GM21381 (cell line): ENCODE results near the gene VPS50.
"Not testable (repeated sequence)": the region's sequence is repeated elsewhere in the genome, so short reads cannot be mapped to it uniquely, and the experiment has no call there.

ENCODE experiments used
- ATAC-seq: cut with Tn5 transposase; IDR thresholded peaks from one replicate; pipeline ENCODE4 v1.9.1; 2021; ENCODE audit warnings: mild to moderate bottlenecking, moderate library complexity; ENCODE audit not compliant: unreplicated experiment

The VPS50 gene

DNA sequence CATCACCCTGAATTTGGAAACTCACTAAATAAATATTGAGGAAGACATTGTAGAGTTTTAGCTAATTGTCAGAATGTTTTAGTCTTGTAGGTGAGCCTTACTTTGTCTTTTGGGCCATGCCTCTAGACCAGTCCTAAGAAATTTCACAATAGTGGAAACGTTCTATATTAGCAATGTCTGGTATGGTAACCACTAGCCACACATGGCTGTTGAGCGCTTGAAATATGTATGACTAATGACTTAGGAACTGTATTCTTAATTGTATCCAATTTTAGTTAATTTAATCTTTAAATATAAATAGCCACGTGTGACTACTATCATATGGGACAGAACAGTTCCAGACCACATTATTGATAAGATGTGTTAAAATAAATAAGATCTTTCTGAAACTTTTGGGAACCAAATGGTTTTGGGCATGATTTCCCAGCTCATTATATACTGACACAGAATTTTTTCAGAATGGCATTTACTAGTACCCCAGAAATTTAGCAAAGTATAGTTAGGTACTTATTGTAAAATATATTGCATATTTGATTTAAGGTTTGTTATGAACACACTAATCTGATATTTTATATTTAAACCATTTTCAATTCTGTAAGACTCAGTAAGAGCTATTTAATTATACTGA lies 95.0 kb downstream of the VPS50 start:
- ATAC-seq, result no peak

DNA sequence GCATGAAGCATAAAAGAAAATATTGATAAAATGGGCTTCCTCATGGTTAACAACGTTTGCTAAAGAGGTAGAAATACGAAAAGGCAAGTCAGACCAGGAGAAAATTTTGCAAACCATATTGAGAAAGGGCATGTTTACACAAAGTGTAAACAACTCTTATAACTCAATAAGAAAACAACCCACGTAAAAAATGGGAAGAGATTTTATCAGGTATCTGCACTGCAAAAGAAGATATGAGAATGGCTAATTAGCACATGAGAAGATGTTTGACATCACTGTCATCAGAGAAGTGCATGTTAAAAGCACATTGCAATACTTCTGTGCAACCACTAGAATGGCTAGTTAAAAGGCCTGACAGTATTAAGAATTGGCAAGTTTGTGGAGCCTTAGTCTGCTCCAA lies 99.5 kb downstream of the VPS50 start:
- ATAC-seq, result no peak

DNA sequence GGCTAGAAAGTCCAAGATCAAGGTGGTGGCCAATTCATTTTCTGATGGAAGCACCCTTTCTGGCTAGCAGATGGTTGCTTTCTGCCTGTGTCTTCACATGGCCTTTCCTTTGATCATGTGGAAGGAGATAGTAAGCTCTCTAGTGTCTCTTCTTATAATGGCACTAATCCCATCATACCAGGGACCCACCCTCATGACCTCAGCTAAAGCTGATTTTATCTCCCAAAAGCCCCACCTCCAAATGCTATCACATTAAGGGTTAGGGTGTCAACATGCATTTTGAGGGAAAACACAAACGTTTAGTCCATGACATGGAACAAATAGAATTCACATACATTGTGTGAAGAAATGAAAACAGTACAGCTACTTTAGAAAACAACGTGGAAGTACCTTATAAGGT lies 100.0 kb downstream of the VPS50 start:
- ATAC-seq, result no peak

DNA sequence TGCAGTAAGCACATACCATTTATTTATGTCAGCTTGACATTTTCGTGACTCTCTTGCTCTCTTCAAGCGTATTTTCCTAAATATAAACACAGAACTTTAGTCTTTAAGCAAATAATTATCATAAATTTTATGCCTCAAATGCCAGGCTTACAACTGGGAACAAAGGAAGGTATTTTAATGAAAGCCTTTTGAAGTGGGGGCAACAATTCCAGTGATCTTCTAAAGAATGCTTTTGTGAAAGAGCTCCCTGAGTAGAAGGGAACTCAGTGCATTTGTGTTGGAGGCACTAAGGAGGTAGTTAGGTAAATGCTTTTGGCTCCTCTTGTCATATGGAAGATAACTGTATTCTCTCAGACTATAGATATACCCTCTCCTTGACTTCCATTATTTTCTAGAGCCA lies 104.9 kb downstream of the VPS50 start:
- ATAC-seq, result no peak

DNA sequence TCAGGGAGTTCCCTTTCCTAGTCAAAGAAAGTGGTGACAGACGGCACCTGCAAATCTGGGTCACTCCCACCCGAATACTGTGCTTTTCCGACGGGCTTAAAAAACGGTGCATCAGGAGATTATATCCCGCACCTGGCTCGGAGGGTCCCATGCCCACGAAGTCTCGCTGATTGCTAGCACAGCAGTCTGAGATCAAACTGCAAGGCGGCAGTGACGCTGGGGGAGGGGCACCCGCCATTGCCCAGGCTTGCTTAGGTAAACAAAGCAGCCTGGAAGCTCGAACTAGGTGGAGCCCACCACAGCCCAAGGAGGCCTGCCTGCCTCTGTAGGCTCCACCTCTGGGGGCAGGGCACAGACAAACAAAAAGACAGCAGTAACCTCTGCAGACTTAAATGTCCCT lies 110.0 kb downstream of the VPS50 start:
- ATAC-seq, result not testable (repeated sequence)

DNA sequence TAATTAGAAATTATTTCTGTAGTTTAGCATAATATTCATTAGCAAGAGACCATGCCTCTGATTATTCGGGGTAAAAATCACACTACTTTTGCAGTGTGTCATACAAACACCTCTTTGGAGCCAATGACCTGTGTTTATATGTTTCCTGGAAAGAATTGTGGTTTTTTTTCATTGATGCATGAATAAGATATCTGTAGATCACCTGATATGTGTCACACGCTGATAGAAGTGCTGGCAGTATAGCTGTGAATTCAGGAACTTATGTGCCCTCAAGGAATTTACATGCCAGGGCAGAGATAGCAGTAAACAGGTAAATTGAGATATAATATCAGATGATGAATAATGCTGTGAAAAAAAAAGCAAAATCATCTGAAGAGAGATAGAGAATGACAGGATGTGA lies 118.2 kb downstream of the VPS50 start:
- no peak for ATAC-seq

DNA sequence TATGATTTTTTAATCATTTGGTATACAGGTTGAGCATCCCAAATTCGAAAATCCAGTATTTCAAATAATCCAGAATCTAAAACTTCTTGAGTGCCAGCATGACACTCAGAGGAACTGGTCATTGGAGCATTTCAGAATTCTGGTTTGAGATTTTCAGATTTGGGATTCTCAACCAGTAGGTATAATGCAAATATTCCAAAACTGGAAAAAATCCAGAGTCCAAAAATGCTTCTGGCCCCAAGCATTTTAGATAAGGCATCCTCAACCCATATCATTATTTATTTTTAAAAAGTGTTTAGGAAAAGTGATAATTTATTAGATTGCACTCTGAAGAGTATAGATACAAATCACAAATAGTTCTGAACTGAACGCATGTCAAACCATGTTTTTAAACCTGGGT lies 120.7 kb downstream of the VPS50 start:
- no peak for ATAC-seq

DNA sequence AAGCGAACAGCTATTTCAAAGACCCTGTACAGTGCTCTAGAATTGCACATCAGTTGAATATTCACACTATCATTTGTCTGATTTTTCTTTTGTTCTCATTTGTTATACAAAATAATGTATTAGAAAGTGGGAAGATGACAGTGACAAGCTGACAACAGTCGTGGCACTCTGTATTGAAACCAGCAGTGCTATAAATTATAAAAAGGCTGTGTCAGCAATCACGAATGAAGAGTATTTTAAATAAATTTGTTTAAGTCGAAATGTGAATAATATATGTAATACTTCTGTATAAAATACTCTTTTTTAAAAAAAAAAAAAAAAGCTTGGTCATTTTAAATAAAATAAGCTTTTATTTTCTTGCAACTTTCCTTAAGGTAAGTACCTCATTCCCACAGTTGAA lies 122.6 kb downstream of the VPS50 start:
- no peak for ATAC-seq

DNA sequence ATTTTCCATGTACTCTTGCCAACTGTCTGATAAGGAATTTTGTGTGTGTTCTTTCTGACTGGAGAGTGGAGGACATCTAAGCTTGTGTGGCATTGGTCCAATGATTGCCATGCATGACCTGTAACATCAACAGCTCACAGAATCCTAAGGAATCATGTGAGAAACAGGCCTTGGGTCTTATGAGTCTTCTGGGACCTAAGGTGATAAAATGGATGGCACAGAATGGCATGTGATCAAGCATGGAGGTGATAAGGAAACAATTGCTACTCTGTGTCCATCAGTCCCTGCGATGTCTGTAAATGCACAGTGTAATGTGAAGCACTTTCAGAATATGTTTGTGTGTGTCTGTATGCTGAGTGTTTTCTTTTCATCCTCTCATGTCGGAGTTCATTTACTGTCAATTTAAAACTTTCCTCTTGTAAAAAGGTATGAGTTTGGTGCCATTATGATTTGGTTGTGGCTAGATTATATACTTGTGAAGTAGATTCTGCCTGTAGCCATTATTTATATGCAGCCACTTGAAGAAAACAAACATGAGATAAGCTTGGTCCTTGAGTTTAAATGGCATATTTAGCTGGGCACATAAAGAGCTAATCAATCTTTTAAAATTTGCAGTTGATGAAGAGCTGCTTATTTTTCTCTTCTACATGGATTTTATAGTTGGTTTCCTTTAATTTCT lies 127.5 kb downstream of the VPS50 start:
- ATAC-seq, result no peak

DNA sequence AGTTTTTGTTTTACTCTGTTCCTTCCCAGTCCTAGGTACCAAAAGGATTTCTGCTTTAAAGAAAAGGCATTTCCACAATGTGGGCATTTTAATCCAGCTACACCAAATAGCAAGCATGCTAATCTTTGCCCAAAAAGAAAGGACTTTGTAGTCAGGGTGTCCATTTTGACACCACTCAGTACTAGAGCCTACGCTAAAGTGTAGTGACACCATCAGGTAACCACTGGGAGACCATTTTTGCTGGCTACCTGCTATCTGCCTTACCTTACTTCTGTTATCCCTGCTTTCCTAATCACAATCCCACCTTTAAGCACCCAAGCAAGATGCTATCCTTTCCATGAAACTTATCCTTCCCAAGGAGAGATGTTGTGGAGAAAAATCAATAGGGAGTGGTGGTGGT lies 129.7 kb downstream of the VPS50 start:
- no peak for ATAC-seq

DNA sequence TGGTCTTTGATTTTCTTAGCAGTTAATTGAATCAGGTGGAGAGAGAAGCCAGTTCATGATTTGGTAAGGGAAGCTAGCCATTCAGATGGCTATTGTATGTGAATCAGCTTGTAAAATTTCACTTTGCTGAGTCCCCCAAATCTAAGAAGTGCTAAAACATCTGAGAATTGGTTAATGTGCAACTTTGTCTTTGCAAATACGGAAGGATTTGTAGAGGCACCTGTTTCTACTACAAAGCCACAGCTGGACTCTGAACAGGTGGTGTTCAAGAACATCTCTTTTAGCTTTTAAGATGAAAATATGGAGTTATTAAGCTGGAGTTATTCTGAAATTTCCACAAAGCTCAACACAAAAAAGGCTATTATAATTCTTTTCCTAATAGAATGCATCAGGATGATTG lies 132.6 kb downstream of the VPS50 start:
- ATAC-seq, result no peak

DNA sequence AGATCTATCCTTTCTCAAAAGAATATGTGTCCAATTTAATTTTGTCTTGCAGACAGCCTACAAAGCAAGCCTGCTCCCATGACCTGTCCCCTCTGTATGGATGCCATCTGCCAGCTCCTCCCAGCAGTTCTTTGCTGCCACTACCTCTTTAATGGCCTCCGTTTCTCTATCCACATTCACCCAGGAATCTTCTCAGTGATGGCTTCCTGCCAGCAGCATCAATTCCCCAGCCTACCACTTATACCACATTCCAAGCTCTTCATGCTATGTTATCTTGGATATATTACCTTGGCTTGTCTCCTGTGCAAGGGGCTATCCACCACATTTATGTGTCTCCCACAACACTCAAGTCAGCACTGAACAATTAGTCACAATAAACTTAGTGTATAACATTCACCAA lies 133.2 kb downstream of the VPS50 start:
- ATAC-seq, result no peak

DNA sequence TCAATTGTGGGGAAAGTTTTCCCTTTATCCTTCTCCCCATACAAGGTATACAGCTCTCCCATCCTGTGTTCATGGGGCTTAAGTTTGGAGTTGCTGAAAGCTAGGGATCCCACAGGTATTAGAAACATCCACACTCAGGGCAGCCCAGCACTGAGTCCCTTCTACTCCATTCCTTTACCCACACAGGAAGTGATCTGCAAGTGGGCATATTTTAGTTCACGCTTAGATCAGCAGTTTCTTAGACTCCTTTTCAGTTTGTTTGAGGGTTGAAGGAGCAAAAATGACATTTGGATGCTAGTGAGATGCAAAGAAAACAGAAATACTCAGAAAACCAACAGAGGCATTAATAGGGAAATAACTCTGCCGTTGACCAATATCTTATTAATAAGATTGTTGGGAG lies 134.7 kb downstream of the VPS50 start:
- no peak for ATAC-seq

DNA sequence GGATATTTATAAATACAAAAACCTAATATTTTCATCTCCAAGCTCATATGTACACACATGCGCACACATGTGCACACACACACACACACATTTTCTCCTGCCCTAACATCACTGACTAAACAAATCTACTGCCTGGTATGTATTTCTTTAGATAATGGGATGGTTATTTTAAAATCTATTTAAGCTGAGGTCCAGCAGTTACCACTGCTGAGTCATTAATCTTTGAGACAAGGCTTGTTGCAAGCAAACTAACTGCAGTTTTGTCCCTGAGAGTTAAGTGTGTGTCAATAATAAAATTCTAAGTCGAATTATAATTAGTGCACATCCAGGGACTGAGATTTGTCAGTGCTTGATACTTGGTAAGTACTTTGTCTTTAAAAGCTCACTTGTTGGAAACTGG lies 135.1 kb downstream of the VPS50 start:
- ATAC-seq, result no peak

DNA sequence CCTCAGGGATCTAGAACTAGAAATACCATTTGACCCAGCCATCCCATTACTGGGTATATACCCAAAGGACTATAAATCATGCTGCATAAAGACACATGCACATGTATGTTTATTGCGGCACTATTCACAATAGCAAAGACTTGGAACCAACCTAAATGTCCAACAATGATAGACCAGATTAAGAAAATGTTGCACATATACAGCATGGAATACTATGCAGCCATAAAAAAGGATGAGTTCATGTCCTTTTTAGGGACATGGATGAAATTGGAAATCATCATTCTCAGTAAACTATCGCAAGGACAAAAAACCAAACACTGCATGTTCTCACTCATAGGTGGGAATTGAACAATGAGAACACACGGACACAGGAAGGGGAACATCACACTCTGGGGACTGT lies 138.8 kb downstream of the VPS50 start:
- ATAC-seq, result not testable (repeated sequence)

DNA sequence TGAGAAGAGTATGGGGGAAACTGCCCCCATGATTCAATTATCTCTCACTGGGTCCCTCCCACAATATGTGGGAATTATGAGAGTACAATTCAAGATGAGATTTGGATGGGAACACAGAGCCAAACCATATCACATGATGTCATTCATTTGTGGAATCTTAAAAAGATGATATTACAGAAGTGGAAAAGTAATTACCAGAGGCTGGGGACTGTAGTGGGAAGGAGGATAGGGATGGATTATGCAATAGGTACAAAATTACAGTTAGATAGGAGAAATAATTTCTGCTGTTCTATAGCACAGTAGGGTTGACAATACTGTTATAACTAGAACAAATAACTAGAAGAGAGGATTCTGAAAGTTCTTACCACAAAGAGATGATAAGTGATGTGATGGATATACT lies 141.4 kb downstream of the VPS50 start:
- no peak for ATAC-seq

DNA sequence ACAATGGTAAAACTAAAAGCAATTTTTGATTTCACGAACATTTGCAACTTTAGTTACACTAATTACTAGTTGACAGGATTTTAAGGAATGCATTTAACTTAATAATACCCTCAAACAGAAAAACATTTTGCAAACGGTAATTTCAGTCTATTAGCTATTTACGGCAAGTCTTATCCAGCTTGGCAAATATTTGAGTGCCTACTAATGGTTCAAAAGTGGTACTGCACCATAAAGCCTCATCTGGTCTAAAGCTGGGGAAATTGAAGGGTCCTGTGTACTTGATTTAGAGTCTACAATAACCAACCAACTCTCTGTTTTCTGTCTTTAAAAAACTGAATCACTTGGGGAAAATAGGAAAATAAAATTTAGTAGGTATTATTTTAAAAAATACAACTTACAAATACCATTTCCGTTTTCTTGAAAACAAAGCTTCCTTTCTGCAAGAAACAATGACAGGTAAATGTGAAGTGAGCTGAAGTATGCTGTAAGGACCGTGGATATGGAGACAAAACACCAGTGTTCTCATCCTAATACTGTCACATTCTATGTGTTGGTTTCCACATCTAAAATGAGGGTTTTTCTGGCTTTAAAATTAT lies 142.3 kb downstream of the VPS50 start:
- peak; percentile 64 for ATAC-seq

DNA sequence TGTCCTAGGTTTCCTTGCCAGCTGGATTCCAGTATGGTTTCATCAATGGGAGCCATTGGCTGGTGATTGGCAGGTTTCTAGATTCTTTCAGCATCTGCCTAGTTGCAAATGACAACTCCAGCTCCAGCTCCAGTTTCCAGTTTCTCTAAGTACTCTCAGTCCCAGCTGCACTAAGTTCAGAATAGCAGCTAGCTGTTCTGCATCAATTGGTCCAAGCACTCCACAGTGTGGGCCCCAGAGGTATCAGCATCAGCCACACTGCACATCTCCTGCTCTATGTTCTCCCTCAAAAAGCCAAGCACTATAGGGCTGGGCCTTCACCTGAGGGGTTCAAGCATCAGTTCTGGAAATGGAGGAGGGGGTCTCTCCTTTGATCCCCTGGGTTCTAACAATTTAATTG lies 143.4 kb downstream of the VPS50 start:
- ATAC-seq, result no peak

DNA sequence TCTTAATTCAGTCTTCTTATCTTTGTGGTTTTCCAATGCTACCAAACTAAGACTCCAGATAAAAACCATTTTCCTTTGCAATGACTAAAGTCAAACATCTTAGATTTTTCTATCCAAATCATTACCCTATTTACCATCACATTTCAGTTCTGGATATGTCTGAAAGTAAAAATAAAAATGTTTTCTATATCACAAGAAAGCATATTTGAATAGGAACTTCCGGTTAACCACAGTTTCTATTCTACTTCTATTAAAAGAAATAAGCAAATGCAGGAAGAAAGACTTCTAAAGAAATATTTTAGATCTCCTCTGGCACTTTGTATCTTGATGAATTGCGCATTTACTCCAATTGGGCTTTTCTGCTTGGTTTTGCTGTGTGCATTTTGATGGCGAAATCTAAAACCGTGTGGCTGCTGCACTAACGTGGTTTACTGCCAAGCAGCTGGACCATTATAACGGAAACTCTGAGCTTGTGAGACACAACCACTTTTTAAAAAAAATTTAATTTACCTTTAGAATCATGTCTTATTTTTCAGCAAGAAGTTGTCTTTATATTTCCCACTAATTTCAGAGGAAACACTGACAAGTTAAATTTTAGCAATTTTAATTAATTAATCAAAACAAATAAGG lies 146.1 kb downstream of the VPS50 start:
- ATAC-seq, result peak; percentile 54

DNA sequence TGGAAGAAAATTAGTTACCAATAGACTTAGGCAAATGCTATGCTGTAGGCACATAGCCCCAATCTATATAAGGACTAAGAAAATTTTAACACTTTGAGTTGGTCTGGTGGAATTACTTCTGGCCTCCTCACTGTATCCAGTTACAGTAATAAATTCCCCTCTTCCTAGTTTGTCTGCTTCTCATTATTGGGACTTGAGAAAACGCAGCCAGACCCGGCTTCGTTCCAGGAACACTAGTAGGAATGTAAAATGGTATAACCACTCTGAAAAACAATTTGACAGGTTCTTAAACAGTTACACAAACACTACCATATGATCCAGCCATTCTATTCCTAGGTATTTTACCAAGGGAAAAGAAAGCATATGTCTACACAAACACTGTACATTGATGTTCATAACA lies 150.2 kb downstream of the VPS50 start:
- no peak for ATAC-seq

DNA sequence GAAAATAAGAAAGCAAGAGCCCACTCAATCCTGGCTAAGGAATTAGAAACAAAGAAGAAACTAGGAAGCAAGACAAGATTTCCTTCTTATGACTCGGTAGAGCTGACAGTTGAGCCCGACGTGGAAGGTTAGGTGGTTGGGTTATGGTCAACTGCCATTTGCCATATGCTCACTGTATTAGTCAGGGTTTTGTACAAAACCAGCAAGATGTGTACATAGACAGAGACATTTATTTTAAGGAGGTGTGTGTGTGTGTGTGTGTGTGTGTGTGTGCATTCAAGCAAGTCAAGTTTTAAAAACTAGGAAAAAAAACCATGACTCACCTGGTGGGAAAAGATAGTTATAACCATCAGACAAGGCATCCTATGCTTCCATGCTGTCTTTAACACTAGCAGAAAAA lies 158.5 kb downstream of the VPS50 start:
- no peak for ATAC-seq

DNA sequence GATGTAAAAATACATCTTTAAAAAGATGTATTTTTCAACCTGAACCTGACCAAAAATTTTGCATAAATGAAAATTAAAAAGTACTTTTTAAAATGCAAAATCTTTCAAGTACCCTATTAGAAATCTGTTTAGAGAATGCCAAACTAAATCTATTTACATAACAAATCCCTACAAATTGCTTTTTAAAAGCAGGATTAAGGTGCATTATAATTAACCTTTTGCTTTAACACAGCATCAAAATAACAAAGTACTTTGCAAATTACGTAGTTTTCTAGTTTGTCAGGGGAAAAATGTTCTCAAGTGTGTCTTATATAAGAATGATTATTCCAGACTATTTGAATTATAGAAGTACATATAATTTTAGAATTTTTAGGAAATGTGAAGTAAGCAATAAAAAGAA lies 160.8 kb downstream of the VPS50 start:
- ATAC-seq, result no peak
